CD4-positive, alpha-beta T cell treated with Interleukin-17A for 4 hours (primary cell): Measurements from ENCODE around the gene UBE2I.
"Not testable (repeated sequence)": the region's sequence is repeated elsewhere in the genome, so short reads cannot be mapped to it uniquely, and the experiment has no call there.

Source experiments
- DNase-seq: peaks from one replicate; pipeline ENCODE4 v3.0.0-alpha.2; 2020; ENCODE audit warnings: mixed read lengths

Gene UBE2I

DNA sequence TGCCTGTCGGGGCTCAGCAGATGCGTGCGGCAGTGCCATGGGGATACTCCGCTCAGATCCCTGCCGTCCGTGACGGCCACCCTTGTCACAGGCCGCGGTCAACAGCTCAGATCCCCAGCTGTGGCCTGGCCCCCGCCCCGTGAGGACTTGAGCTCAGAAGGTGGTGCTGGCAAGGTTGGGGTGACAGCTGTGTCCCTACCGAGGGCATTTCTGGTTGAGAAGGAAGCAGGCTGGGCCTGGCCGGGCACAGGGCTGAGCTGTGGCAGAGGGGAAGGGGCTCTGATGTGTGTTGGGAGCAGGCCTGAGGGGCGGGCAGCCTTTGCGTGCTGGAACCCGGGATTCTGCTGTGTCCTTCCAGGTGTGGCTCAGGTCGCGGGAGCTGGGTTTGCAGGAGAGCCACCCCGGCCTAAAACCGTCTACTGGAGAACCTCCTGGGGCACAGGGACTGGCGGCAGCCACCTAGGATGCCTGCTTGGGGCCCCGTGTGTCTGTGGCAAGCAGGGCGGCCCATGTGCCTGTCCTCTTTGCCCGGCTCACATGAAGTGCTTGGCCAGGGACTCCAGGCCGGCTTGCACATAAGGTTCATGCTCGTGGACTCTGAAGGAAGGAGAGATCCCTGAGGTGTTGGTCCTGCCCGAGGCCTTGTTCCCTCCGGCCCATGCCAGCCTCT, 5.1 kb downstream of the UBE2I start:
- DNase-seq, result no peak

DNA sequence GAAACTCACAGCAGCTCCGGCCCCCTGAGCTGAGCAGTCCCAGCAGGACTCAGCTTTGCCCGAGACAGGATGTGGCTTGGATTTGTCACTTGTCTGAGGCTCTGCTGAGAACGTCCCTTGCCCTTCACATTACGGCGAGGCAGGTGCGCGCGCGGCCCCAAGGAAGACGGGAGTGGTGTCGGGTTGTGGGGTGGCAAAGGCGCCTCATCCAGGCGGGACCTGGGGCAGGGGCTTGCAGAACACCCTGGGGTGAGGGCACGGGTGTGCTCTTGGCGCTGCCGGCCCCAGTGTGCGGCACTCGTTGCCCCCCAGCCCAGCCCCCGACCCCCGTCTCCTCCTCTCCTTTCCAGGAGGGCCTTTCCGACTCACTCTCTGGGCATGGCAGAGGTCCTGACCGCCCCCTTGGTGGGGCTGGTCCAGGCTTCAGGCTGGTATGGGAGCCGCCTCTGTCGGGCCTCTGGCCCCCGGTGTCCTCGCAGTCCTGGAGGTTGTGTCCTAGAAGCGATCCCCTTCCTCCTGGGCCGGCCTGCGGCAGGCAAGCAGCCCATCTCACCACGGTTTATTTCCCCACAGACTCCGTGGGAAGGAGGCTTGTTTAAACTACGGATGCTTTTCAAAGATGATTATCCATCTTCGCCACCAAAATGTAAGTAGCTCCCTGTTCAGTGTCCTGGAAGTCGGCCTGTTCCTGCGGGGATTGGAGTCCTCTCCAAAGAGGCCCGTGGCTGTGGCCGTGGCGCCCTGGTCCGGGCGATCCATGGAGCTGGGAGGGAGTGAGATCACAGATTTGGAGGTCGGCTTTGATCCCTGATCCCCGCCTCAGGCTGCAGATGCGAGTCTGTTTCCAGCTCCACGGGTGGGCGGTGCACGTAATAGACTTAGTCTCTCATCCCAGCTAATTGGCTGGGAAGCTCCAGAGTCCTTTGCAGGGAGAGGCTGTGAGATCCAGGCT, 5.9 kb downstream of the UBE2I start:
- DNase-seq, result no peak

DNA sequence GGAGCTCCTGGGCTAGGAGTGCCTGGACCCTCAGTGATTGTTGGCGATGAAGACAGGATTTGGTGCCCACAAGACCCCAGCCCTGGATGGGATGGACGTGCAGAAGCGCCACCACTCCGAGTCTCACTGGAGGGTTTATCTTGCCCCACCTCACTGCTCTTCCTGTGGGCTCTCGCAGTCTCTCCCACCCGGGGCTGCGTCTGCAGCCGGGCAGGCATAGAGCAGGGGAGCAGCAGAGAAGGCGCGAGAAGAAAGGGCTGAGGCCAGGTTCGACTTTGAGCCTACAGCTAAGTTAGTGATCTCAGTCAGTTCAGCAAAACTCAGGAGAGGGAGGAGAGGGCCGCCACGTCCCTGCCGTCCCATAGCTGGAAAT, 6.6 kb downstream of the UBE2I start:
- DNase-seq, result no peak

GRCh38 chr16:1317479-1318267, 8.2 kb downstream of the UBE2I start:
- DNase-seq, result no peak

- no peak for DNase-seq
These were observed 8.8 kb downstream of the UBE2I start for GRCh38 chr16:1318268-1318545.

DNA sequence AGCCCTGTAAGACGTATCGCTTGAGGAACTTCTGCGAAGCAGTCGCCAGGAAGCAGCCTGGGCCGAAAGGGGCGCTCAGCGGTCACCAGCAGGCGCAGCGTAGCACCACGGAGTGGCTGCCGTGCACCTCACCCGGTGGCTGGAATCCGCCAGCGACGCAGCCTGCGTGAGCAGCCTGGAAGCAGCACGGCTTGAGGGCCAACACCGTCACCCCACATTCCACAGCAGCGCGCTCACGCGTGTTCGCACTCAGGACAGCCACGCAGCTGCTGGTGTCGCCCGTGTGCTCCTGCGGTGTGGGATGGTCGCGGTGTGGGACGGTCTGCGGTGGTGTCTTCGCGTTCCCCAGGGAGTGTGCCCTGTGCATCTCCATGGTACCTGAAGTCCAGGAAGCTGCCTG, 9.6 kb downstream of the UBE2I start:
- no peak for DNase-seq

- DNase-seq, result no peak
These were observed 10.7 kb downstream of the UBE2I start for GRCh38 chr16:1320097-1320496.

- DNase-seq, result no peak
These were observed 11.3 kb downstream of the UBE2I start for GRCh38 chr16:1320658-1321240.

- DNase-seq, result no peak
These were observed 13.0 kb downstream of the UBE2I start for GRCh38 chr16:1322407-1322806.

- DNase-seq, result no peak
These were observed 14.1 kb downstream of the UBE2I start for GRCh38 chr16:1323296-1324239.

DNA sequence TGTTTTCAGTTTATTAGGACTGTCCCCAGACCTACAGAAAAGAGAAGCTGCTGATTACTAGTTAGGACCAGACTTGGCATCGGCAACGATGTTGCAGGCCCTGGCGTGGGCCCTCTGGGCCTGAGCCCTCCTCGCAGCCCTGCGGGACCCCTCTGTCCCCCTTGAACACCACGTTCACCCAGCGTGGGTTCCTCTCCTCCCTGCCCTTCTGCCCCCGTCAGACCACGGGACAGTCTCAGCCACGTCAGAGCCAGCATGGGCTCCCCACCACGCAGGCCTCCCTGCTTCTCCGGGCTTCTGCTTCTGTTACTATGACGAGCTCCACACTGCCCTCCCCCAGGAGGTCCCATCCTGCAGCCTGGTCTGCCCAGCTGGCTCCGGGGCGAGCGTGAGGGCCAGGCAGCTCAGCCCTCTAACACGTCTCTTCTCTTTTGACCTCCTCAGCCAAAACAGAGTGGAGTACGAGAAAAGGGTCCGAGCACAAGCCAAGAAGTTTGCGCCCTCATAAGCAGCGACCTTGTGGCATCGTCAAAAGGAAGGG, 14.9 kb downstream of the UBE2I start:
- DNase-seq, result no peak

DNA sequence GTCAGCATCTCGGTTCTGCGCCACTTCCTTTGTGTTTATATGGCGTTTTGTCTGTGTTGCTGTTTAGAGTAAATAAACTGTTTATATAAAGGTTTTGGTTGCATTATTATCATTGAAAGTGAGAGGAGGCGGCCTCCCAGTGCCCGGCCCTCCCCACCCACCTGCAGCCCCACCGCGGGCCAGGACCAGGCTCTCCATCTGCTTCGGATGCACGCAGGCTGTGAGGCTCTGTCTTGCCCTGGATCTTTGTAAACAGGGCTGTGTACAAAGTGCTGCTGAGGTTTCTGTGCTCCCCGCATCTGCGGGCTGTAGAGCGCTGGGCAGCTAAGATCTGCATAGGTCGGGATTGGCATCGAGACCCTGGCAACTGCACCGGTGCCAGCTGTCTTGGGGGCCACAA, 15.8 kb downstream of the UBE2I start:
- DNase-seq, result no peak

DNA sequence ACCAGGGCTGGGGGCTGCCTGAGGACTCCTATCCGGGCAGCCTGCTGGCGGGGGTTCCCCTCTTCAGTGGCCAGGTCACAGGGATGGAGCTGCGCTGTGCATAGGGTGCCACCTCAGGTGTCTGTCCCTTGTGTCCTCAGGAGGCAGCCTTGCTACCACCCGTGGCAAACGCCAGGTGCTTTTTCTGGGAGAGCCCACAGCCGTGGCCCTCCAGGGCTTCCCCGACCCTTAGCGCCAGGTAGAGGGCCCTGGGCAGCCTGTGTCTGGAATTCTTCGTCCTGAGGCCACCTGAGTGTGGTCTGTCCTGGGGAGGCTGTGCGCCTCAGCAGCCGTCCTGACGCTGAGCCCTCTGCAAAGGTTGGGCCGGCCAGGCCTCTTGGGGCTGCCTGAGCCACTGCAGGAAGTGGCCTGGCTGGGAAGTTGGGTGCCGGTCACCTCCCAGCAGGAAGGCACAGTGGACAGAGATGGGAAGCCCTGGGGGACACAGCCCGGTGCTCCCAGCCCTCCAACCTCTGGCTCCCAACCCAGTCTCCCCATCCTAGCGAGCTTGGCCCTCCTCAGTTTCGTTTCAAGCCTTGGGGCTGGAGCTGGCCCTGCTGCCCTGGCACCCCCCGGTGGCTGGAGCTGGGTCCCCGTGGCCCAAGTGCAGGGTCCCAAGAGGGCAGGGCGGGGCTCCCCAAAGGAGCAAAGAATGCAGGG, 16.4 kb downstream of the UBE2I start:
- DNase-seq, result no peak

DNA sequence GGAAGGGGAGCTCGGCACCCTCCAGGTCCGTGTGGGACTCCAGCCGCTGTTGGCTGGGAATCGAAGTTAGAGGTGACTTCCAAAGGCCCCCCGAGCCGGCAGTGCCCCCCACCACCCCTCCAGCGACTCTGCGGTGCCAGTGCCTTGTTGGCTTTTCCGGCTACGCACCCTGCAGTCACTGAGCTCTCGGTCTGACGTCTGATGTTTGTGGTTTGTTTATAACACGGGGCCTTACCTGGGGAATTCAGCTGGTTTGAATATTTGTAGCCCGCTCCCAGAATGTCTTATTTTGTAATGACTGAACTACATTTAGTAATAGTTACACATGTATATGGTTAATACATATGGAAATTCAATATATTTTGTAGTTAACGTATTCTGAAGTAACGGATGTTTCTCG, 17.0 kb downstream of the UBE2I start:
- DNase-seq, result no peak

DNA sequence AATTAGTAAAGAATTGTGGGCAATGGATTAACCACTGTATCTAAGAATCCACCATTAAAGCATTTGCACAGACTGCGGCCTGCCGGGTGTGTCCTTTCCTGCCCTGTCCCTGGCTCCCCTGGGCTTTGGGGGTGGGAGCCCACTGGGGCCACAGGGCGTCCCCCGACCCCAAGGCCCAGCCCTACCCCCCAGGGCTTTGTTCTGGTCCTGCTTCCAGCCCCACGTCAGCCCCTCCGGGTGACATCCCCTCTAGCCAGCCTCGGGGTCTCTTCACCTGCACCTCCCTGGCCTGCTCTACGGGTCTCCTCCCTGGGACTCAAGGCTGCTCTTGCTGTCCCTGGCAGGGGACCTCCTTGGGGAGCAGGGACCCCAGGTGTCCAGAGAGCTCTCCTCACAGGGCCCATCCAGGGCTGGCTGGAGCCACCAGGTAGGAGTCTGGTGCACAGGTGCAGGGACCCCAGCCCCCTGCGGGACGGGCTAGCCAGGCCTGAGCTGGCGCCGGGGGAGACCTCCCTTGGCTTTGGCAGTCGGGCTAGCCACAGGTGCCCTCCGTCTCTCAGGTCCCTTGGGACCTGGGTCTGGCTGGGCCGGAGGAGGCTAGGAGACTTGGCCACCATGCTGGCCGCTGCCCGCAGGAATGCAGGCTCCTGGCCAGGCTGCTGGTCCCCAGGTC, 17.6 kb downstream of the UBE2I start:
- DNase-seq, result no peak

GRCh38 chr16:1327619-1327947, 18.1 kb downstream of the UBE2I start:
- no peak for DNase-seq

DNA sequence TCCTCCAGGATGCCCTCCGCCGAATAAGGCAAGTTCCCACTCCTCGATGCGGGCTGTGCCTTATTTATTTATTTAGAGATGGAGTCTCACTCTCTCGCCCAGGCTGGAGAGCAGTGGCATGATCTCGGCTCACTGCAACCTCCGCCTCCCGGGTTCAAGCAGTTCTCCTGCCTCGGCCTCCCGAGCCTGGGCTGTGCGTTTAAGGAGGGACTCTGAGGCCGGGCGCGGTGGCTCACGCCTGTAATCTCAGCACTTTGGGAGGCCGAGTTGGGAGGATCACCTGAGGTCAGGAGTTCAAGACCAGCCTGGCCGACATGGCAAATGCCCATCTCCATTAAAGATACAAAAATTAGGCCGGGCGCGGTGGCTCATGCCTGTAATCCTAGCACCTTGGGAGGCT, 18.7 kb downstream of the UBE2I start:
- not testable (repeated sequence) for DNase-seq

GRCh38 chr16:1328961-1329360, 19.5 kb downstream of the UBE2I start:
- not testable (repeated sequence) for DNase-seq

DNA sequence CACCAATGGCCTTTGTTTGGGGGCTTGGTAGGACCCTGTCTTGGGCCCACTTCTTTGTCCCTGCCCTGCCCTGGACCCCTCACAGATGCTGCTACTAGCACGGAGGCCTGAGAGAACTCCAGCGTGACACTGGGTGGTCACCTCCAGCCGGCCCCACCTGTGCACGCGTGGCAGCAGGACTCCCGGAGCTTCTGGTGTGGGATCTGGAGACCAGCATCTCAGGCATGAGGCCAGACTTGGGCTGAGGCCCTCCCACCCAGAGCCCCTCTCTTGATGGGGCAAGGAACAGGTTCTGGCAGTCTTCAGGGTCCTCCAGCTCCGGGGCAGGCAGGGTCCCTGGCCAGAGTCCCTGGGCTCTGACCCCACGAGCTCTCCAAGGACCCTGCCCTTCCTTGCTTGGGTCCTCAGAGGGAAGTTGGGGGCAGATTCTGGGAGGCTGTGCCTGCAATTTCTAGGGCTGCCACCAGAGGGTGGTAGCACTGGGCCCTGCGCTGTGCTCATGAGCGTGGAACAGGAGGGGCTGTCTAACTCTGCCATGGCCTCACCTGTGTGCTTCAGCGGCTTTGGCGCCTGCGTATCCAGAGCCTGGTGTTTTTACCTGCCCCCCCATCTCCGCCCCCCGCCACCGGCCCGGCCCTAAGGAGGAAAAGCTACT, 21.0 kb downstream of the UBE2I start:
- DNase-seq, result no peak
